Renal pelvis (tissue), 4 donors: Measurements from ENCODE around the gene KANK3. TPM values are rescaled to one million over a fixed set of nuclear protein-coding genes. Genes with fewer than 3 reads are reported as not detected.
A peak's percentile ranks its signal among the peaks of the same experiment; 100 is the strongest.
"Not testable (repeated sequence)": the region's sequence is repeated elsewhere in the genome, so short reads cannot be mapped to it uniquely, and the experiment has no call there.

ENCODE experiments used
- DNase-seq: peaks from one replicate; pipeline ENCODE4 v3.0.0-alpha.2; 2013
- polyA plus RNA-seq, 3 donors: library from polyadenylated mRNA; unstranded; fragments of 120-200 nt; gene quantifications; one replicate each; pipeline ENCODE4 v1.2.1, GENCODE V29; 2013; ENCODE audit not compliant: insufficient read length in 3 of 3

The KANK3 gene
- polyA plus RNA-seq, 3 donors = 10.8 to 15.5 (median 14.3) TPM

GRCh38 chr19:8341504-8341903 is 1.6 kb downstream of the KANK3 start:
- DNase-seq = not testable (repeated sequence)

- no peak for DNase-seq
Observed at GRCh38 chr19:8340341-8341096, 2.5 kb downstream of the KANK3 start.

GRCh38 chr19:8338835-8339234 is 4.2 kb downstream of the KANK3 start:
- DNase-seq = no peak

GRCh38 chr19:8337728-8338127 is 5.3 kb downstream of the KANK3 start:
- DNase-seq = no peak

- no peak for DNase-seq
Observed at GRCh38 chr19:8336660-8337059, 6.4 kb downstream of the KANK3 start.

GRCh38 chr19:8336072-8336569 is 6.9 kb downstream of the KANK3 start:
- DNase-seq = no peak

- no peak for DNase-seq
Observed at GRCh38 chr19:8335343-8336071, 7.6 kb downstream of the KANK3 start.

- peak; percentile 68 for DNase-seq
Observed at GRCh38 chr19:8334458-8335342, 8.4 kb downstream of the KANK3 start.

- no peak for DNase-seq
Observed at GRCh38 chr19:8333767-8334457, 9.2 kb downstream of the KANK3 start.

- DNase-seq = no peak
Observed at GRCh38 chr19:8332976-8333766, 9.9 kb downstream of the KANK3 start.

- DNase-seq = no peak
Observed at GRCh38 chr19:8331263-8331845, 11.7 kb downstream of the KANK3 start.

GRCh38 chr19:8329996-8330395 is 13.1 kb downstream of the KANK3 start:
- no peak for DNase-seq

- no peak for DNase-seq
Observed at GRCh38 chr19:8325454-8325853, 17.6 kb downstream of the KANK3 start.

- no peak for DNase-seq
Observed at GRCh38 chr19:8324186-8325050, 18.6 kb downstream of the KANK3 start.

- no peak for DNase-seq
Observed at GRCh38 chr19:8323781-8324185, 19.3 kb downstream of the KANK3 start.

- DNase-seq = no peak
Observed at GRCh38 chr19:8322638-8322997, 20.4 kb downstream of the KANK3 start.

GRCh38 chr19:8321986-8322637 is 20.9 kb downstream of the KANK3 start:
- no peak for DNase-seq

- DNase-seq = peak; percentile 96
Observed at GRCh38 chr19:8321067-8321985, 21.7 kb downstream of the KANK3 start, which contains the start of the genes NDUFA7 and RPS28. Gene NDUFA7, minus strand, starts transcription at chr19:8321375. Its CDS starts 17 bp downstream, at chr19:8321358. Gene RPS28, plus strand, starts transcription at chr19:8321496. Its CDS starts 35 bp downstream, at chr19:8321531.
